Thyroid gland (tissue), 4 donors: ENCODE results near the gene RPL7A. TPM values are rescaled to one million over a fixed set of nuclear protein-coding genes. Genes with fewer than 3 reads are reported as not detected.

ENCODE experiments used
- DNase-seq, 2 donors: peaks; one replicate each; pipeline ENCODE4 v3.0.0-alpha.2; 2019
- H3K27ac ChIP-seq, 3 donors: fragments of 200-600 bp; sonication (generic); 1 replicate in 2 of 3; 2 replicates in 1 of 3; pipeline ENCODE4 v1.5.1; 2016 to 2019; ENCODE audit warnings: mild to moderate bottlenecking in 1 of 3, moderate library complexity in 1 of 3
- H3K27me3 ChIP-seq: fragments of 200-600 bp; sonication (generic); one replicate; pipeline ENCODE4 v1.5.1; 2019
- H3K36me3 ChIP-seq, 2 donors: fragments of 200-600 bp; sonication (generic); one replicate each; pipeline ENCODE4 v1.5.1; 2016 to 2019
- H3K4me1 ChIP-seq, 2 donors: fragments of 200-600 bp; sonication (generic); one replicate each; pipeline ENCODE4 v1.5.1; 2017 to 2019
- H3K4me3 ChIP-seq, 3 donors: fragments of 200-600 bp; sonication (generic); replicated peaks in 1 of 3; 1 replicate in 2 of 3; 2 replicates in 1 of 3; pipeline ENCODE4 v1.5.1; 2016; ENCODE audit warnings: mild to moderate bottlenecking in 1 of 3
- H3K9me3 ChIP-seq: fragments of 200-600 bp; sonication (generic); one replicate; pipeline ENCODE4 v1.5.1; 2017
- POLR2A ChIP-seq, 2 donors: fragments of 450-650 bp; IDR thresholded peaks; one replicate each; pipeline ENCODE4 v1.6.1; 2017; ENCODE audit warnings: antibody characterized with exemption in 2 of 2, mild to moderate bottlenecking in 2 of 2, moderate library complexity in 1 of 2
- WGBS, 2 donors: methylation state at CpG; one replicate each; pipeline ENCODE4 v1.1.5; 2017; 5-methylcytosine and 5-hydroxymethylcytosine counted together
- intact Hi-C: fragments of 100-400 bp; cut with DNase I; formaldehyde crosslinking; loops from one replicate; pipeline ENCODE4 v1.15.1; 2023
- total RNA-seq, 4 donors: library from RNA; depleted of rRNA; stranded (reverse); fragments of >200 nt; gene quantifications; one replicate each; pipeline ENCODE4 v1.2.3, GENCODE V29; 2016
- TF ChIP-seq, protein P1 (sequence below), 6 experiments: fragments of 200-600 bp in 3 of 6; fragments of 450-650 bp in 3 of 6; sonication (generic) in 3 of 6; IDR thresholded peaks; one replicate each; pipeline ENCODE4 v1.5.1; 2016 to 2019; ENCODE audit warnings: antibody characterized with exemption in 6 of 6, mild to moderate bottlenecking in 2 of 6, inconsistent platforms in 1 of 6, moderate library complexity in 1 of 6

The RPL7A gene
- total RNA-seq, 4 donors from 2014 or later = 1,394 to 2,407 (median 1,585) TPM

DNA sequence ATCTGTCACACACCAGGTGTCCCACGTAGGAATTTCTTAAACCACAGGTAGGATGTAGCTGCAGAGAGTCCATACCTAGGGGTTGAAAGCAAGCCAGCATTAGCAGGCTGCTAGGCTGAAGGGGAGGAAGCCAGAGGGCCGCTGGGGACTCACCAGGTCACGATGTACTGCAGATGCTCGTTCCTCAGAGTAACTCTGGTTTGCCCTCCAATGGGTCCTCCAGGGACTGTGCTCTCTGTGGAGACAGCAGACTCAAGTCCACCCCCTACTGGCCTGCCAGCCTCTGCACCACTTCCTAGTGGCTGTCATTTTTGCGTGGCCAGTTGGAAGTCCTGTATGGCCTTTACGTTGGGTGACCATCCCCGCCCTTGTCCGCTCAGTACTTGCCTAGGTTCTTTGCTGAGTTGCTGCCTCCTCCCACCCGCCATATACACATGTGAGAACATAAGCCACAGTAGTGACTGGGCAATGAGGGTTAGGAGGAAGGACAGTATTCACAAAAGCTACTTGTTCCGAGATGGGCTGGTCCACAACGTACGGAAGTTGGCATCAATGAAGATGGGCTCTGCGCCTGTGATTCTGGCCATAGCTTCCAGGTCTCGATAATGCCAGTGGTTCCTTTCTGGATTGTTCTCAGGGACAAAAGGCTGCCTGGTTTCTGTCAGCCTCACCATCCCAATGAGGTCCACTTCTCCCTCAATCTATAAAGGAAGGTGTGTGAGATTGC lies 4.1 kb downstream of the RPL7A start:
- DNase-seq = no peak
- Histone ChIP-seq H3K9me3 (no peaks in the 10 kb centered on the region), H3K36me3 (peaks cover 29 to 32% of the 10 kb centered on the region in 2 donors), H3K4me3 (no peak overlapping the region), H3K27me3 (no peaks in the 10 kb centered on the region), H3K27ac (no peak overlapping the region), H3K4me1 (peaks cover 19 to 25% of the 10 kb centered on the region in 2 donors)
- 78 to 80% methylated on average over 14 of the region's 14 CpGs for WGBS, 2 donors
- intact Hi-C loops = loop anchor here (10.0 kb wide), 2 partner anchors 133 to 317 kb away; partner anchors contain the start of gene GTF3C5
- TF ChIP-seq POLR2A (IDR thresholded peaks at IDR 0.05) = no peak
- TF ChIP-seq, protein P1, sequence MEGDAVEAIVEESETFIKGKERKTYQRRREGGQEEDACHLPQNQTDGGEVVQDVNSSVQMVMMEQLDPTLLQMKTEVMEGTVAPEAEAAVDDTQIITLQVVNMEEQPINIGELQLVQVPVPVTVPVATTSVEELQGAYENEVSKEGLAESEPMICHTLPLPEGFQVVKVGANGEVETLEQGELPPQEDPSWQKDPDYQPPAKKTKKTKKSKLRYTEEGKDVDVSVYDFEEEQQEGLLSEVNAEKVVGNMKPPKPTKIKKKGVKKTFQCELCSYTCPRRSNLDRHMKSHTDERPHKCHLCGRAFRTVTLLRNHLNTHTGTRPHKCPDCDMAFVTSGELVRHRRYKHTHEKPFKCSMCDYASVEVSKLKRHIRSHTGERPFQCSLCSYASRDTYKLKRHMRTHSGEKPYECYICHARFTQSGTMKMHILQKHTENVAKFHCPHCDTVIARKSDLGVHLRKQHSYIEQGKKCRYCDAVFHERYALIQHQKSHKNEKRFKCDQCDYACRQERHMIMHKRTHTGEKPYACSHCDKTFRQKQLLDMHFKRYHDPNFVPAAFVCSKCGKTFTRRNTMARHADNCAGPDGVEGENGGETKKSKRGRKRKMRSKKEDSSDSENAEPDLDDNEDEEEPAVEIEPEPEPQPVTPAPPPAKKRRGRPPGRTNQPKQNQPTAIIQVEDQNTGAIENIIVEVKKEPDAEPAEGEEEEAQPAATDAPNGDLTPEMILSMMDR (IDR thresholded peaks at IDR 0.05) = peak in 4 of 6 experiments; percentile 9 to 36 (median 32)

DNA sequence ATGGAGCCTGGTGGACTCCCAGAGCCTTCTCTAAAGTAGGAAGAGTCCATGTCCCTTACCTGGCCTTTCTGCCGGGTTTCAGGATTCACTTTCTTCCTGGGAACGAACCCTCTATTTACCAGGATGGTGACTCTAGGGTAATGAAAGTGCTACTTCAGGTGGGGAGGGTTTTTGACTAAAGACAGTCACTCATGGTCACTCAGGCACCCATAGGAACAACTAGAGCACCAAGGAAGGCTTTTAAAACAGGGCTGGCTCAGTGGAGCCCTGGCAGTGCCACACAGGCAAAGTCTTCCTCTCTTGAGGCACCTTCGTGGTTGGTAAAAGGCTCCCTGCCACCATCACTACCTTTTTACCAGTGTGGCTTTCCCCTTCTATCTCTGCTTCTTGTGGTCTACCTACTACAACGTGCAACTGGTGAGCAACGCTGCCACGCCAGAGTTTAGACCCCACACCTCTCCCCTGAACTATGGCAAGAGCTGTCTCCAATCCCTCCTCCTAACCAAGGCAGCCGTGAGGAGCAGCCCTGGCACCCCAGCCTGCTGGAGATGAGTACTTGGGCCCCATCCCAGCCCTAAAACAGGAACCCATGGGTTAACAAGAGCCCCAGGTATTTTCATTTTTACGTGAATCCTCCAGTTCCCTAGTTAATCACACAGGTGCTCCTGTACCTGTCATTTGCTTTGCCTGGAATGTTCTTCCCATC lies 4.8 kb downstream of the RPL7A start:
- peaks cover 25 to 32% of the 10 kb centered on the region in 2 donors for H3K4me1 ChIP-seq
- DNase-seq = no peak
- no peaks in the 10 kb centered on the region for H3K27me3 ChIP-seq
- no peak for TF ChIP-seq POLR2A (IDR thresholded peaks at IDR 0.05)
- TF ChIP-seq, protein P1 (IDR thresholded peaks at IDR 0.05) = no peak
- 78 to 83% methylated on average over 8 of the region's 8 CpGs for WGBS, 2 donors
- peaks cover 29 to 32% of the 10 kb centered on the region in 2 donors for H3K36me3 ChIP-seq
- no peaks in the 10 kb centered on the region for H3K9me3 ChIP-seq
- H3K4me3 ChIP-seq = no peak overlapping the region
- no peak overlapping the region for H3K27ac ChIP-seq
- intact Hi-C loops = loop anchor here (10.0 kb wide), 2 partner anchors 132 to 318 kb away; partner anchors contain the start of gene GTF3C5

DNA sequence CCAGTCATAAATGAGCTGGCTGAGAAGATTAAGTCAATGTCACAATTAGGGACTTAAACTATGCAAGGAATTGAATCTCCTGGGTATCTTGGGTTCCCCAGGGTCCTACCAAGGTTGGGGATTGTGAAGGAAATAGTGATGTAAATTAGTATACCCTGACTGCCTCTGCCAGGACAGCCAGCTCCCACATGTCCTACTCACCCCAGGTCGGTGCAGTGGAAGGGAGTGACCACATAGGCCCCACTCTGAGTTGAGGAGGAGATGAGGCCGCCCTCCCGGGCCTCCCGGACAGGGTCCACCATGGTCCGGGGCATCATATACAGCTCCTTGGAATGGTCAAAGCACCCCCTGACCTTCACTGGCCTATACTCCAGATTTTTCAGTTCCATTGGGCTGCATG lies 5.5 kb downstream of the RPL7A start:
- H3K4me3 ChIP-seq = no peak overlapping the region
- H3K36me3 ChIP-seq = peaks cover 29 to 32% of the 10 kb centered on the region in 2 donors
- no peak overlapping the region for H3K27ac ChIP-seq
- no peaks in the 10 kb centered on the region for H3K27me3 ChIP-seq
- intact Hi-C loops = loop anchor here (10.0 kb wide), 2 partner anchors 131 to 319 kb away; partner anchors contain the start of gene GTF3C5
- no peak for DNase-seq
- no peaks in the 10 kb centered on the region for H3K9me3 ChIP-seq
- TF ChIP-seq POLR2A (IDR thresholded peaks at IDR 0.05) = no peak
- TF ChIP-seq, protein P1 (IDR thresholded peaks at IDR 0.05) = no peak
- peaks cover 25 to 36% of the 10 kb centered on the region in 2 donors for H3K4me1 ChIP-seq
- 76 to 90% methylated on average over 2 to 5 of the region's 5 CpGs for WGBS, 2 donors

DNA sequence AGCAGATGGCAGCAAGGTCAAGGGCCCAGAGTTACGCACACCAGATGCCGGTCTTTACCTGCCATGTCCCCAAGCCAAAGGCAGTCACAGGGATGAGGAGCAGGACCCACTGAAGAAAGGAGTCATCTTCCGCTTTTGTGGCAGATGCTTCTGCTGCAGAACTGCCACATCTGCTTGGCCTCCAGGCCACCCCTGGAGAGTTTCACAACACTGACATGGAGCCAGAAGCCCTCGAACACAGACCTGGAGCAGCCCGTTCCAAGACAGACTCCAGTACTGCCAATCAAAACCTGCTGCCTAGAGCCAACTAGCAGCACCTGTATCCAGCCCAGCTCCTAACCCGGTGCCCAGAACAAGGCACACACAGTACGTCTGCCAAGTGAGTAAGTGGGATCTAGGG lies 6.7 kb downstream of the RPL7A start:
- 90 to 93% methylated on average over 2 to 7 of the region's 7 CpGs for WGBS, 2 donors
- Histone ChIP-seq H3K4me1 (peaks cover 17 to 25% of the 10 kb centered on the region in 2 donors), H3K36me3 (peaks cover 25 to 28% of the 10 kb centered on the region in 2 donors), H3K27ac (no peak overlapping the region), H3K27me3 (no peaks in the 10 kb centered on the region), H3K4me3 (no peak overlapping the region), H3K9me3 (no peaks in the 10 kb centered on the region)
- intact Hi-C loops = loop anchor here (10.0 kb wide), 2 partner anchors 130 to 320 kb away; partner anchors contain the start of gene GTF3C5
- no peak for DNase-seq
- TF ChIP-seq, protein P1 (IDR thresholded peaks at IDR 0.05) = no peak
- no peak for TF ChIP-seq POLR2A (IDR thresholded peaks at IDR 0.05)
